PC-9 (cell line): Measurements from ENCODE around the gene TCEAL4. TPM values are rescaled to one million over a fixed set of nuclear protein-coding genes. Genes with fewer than 3 reads are reported as not detected.

ENCODE experiments used
- BruUV-seq: library from RNA; stranded (reverse); fragments of 400-500 nt; replicated peaks from 2 replicates; lab custom pipeline; 2021; lab: Mats Ljungman, UMichigan
- CTCF ChIA-PET: fragments of 300-600 bp; sonication (Branson Sonifier 250); formaldehyde crosslinking; loops from one replicate; lab custom pipeline; 2022; ENCODE audit warnings: antibody characterized with exemption; lab: Charles Lee
- POLR2A ChIA-PET: fragments of 300-600 bp; sonication (Branson Sonifier 250); formaldehyde crosslinking; loops from one replicate; lab custom pipeline; 2022; ENCODE audit warnings: antibody characterized with exemption; ENCODE audit not compliant: unreplicated experiment; lab: Charles Lee
- DNase-seq, 2 experiments: peaks; one replicate each; pipeline versions ENCODE4 v3.0.0 to v3.0.0-alpha.2; 2015 to 2022; ENCODE audit warnings: mixed read lengths in 1 of 2
- H2AFZ ChIP-seq: fragments of 200-600 bp; sonication (generic); 2 replicates; pipeline ENCODE4 v1.8.1; 2017; ENCODE audit warnings: antibody characterized with exemption
- H3F3A ChIP-seq: fragments of 200-600 bp; sonication (generic); 2 replicates; pipeline ENCODE4 v1.8.1; 2017; ENCODE audit warnings: antibody characterized with exemption, mild to moderate bottlenecking, low read depth; ENCODE audit not compliant: insufficient read depth
- H3K27ac ChIP-seq: fragments of 200-600 bp; sonication (generic); 2 replicates; pipeline ENCODE4 v1.6.1; 2016; ENCODE audit warnings: mixed run types
- H3K27me3 ChIP-seq: fragments of 200-600 bp; sonication (generic); 2 replicates; pipeline ENCODE4 v1.6.1; 2016; ENCODE audit warnings: low read depth, mixed run types; ENCODE audit not compliant: insufficient read depth
- H3K36me3 ChIP-seq: fragments of 200-600 bp; sonication (generic); 2 replicates; pipeline ENCODE4 v1.6.1; 2016; ENCODE audit warnings: low read depth, mixed run types
- H3K4me1 ChIP-seq: fragments of 200-600 bp; sonication (generic); replicated peaks from 2 replicates; pipeline ENCODE4 v1.6.1; 2016; ENCODE audit warnings: mixed run types; ENCODE audit not compliant: insufficient read depth
- H3K4me2 ChIP-seq: fragments of 200-600 bp; sonication (generic); 2 replicates; pipeline ENCODE4 v1.6.1; 2017; ENCODE audit warnings: mixed run types
- H3K4me3 ChIP-seq: fragments of 200-600 bp; sonication (generic); 2 replicates; pipeline ENCODE4 v1.6.1; 2016; ENCODE audit warnings: mixed run types
- H3K79me2 ChIP-seq: fragments of 200-600 bp; sonication (generic); 2 replicates; pipeline ENCODE4 v1.6.1; 2017; ENCODE audit warnings: low read depth, mixed run types
- H3K9me2 ChIP-seq: fragments of 200-600 bp; sonication (generic); 2 replicates; pipeline ENCODE4 v1.8.1; 2017; ENCODE audit warnings: mild to moderate bottlenecking; ENCODE audit not compliant: insufficient read depth
- H3K9me3 ChIP-seq: fragments of 200-600 bp; sonication (generic); 2 replicates; pipeline ENCODE4 v1.8.1; 2016; ENCODE audit warnings: low read depth; ENCODE audit not compliant: insufficient read depth
- H4K20me1 ChIP-seq: fragments of 200-600 bp; sonication (generic); 2 replicates; pipeline ENCODE4 v1.8.1; 2017; ENCODE audit not compliant: insufficient read depth
- EZH2 ChIP-seq: fragments of 200-600 bp; sonication (generic); IDR thresholded peaks from 2 replicates; pipeline ENCODE4 v1.8.0; 2017; ENCODE audit warnings: antibody characterized with exemption, low read depth
- intact Hi-C: fragments of 100-400 bp; cut with micrococcal nuclease; formaldehyde crosslinking; loops from one replicate; pipeline ENCODE4 v1.10.0; 2022; ENCODE audit not compliant: unreplicated experiment
- total RNA-seq: library from RNA; stranded (reverse); gene quantifications from 2 replicates; pipeline ENCODE4 v1.2.3, GENCODE V29; 2021
- TF ChIP-seq, protein P1 (sequence below): fragments of 200-600 bp; sonication (generic); conservative IDR thresholded peaks from 2 replicates; pipeline ENCODE4 v1.6.1; 2017; ENCODE audit warnings: mixed run types, antibody characterized with exemption, mild to moderate bottlenecking, moderate library complexity

Gene TCEAL4
- total RNA-seq, 1 experiment from 2014 or later, result 42.9 TPM

DNA sequence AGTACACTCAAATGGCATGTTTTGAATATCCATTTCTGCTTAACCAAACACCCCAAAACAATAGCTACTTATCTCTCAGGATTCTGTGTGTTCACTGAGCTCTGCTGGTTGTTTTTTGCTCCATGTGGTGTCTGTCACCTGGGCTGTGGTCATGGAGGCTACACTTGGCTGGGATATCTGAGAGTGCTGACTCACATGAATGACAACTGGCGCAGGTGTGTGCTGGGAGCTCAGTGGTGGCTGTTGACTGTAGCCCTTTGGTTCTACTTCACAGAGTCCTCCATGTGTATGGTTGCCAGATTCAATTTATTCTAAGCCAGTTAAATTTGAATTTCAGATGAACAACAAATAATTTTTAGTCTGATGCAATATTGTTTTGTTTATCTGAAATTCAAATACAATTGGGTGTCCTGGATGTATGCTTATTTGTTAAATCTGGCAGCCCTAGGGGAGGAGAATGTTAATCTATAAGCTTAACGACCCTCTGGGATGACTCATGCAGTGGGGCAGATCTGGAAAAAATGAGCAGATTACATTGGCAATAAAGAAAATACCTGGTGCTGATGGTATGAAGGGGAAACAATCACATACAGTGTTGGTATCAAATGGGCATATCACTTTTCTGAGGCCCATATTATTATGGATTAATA, 28.2 kb upstream of the TCEAL4 start:
- Histone ChIP-seq H3K4me2 (no peak overlapping the region), H3K4me3 (no peak overlapping the region), H3K4me1 (peaks cover 6% of the 10 kb centered on the region; the same call in 1 of the 2 replicates), H3K36me3 (no peaks in the 10 kb centered on the region), H3F3A (no peaks in the 10 kb centered on the region), H3K27ac (no peak overlapping the region), H2AFZ (no peak overlapping the region), H3K9me2 (no peaks in the 10 kb centered on the region), H3K79me2 (no peaks in the 10 kb centered on the region), H3K27me3 (no peaks in the 10 kb centered on the region), H4K20me1 (no peaks in the 10 kb centered on the region), H3K9me3 (no peaks in the 10 kb centered on the region)
- TF ChIP-seq EZH2, result no peak
- TF ChIP-seq, protein P1, sequence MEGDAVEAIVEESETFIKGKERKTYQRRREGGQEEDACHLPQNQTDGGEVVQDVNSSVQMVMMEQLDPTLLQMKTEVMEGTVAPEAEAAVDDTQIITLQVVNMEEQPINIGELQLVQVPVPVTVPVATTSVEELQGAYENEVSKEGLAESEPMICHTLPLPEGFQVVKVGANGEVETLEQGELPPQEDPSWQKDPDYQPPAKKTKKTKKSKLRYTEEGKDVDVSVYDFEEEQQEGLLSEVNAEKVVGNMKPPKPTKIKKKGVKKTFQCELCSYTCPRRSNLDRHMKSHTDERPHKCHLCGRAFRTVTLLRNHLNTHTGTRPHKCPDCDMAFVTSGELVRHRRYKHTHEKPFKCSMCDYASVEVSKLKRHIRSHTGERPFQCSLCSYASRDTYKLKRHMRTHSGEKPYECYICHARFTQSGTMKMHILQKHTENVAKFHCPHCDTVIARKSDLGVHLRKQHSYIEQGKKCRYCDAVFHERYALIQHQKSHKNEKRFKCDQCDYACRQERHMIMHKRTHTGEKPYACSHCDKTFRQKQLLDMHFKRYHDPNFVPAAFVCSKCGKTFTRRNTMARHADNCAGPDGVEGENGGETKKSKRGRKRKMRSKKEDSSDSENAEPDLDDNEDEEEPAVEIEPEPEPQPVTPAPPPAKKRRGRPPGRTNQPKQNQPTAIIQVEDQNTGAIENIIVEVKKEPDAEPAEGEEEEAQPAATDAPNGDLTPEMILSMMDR, result no peak
- POLR2A ChIA-PET, result no interaction called here
- DNase-seq, result no peak
- intact Hi-C loops, result no loop called here
- CTCF ChIA-PET, result no interaction called here
- no TSS peak for BruUV-seq

- ChIA-PET CTCF (no interaction called here), POLR2A (no interaction called here)
- Histone ChIP-seq H3K9me2 (no peaks in the 10 kb centered on the region; the same call in 1 of the 2 replicates), H3K27ac (no peak overlapping the region), H3K27me3 (no peaks in the 10 kb centered on the region), H3K4me2 (no peak overlapping the region), H2AFZ (no peak overlapping the region), H3K4me3 (no peak overlapping the region), H4K20me1 (no peaks in the 10 kb centered on the region), H3K4me1 (no peaks in the 10 kb centered on the region), H3K9me3 (no peaks in the 10 kb centered on the region), H3F3A (no peaks in the 10 kb centered on the region), H3K36me3 (no peaks in the 10 kb centered on the region), H3K79me2 (no peaks in the 10 kb centered on the region)
- intact Hi-C loops, result no loop called here
- DNase-seq, result no peak
- TF ChIP-seq EZH2, result no peak
- TF ChIP-seq, protein P1, result no peak
- BruUV-seq, result no TSS peak
Measured at GRCh38 chrX:103560256-103560655, 25.1 kb upstream of the TCEAL4 start.

DNA sequence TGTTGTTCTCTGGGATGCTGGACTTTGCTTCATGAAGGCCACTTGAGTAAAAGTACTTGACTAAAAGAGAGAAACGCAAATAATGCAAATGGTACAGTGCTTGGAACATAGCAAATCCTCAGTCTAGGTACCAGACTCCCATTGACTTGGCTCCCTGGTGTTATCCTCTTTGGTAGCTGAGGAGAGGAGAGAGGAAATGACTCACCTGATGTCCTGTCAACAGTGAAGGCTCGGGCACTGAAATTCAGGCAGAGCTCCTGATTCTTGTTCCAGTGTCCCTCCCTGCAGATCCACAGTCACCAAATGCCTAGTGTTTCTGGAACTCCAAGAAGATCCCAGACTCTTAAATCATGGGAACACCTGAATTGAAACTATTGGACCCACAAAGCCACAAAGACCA, 22.5 kb upstream of the TCEAL4 start:
- no peaks in the 10 kb centered on the region for H4K20me1 ChIP-seq
- no peak overlapping the region for H3K27ac ChIP-seq
- no peaks in the 10 kb centered on the region for H3F3A ChIP-seq
- no peak overlapping the region for H3K4me3 ChIP-seq
- intact Hi-C loops, result no loop called here
- ChIA-PET CTCF (no interaction called here), POLR2A (no interaction called here)
- H3K27me3 ChIP-seq, result no peaks in the 10 kb centered on the region
- H3K4me2 ChIP-seq, result no peak overlapping the region
- no peak overlapping the region for H2AFZ ChIP-seq
- no TSS peak for BruUV-seq
- H3K9me3 ChIP-seq, result no peaks in the 10 kb centered on the region
- no peak for DNase-seq
- H3K9me2 ChIP-seq, result no peaks in the 10 kb centered on the region; the same call in 1 of the 2 replicates
- no peaks in the 10 kb centered on the region for H3K79me2 ChIP-seq
- no peaks in the 10 kb centered on the region for H3K4me1 ChIP-seq
- H3K36me3 ChIP-seq, result no peaks in the 10 kb centered on the region
- TF ChIP-seq, protein P1, result no peak
- no peak for TF ChIP-seq EZH2
